ENCODE results near the gene IP6K1.
"Not testable (repeated sequence)": the region's sequence is repeated elsewhere in the genome, so short reads cannot be mapped to it uniquely, and the experiment has no call there.

IP6K1 gene

DNA sequence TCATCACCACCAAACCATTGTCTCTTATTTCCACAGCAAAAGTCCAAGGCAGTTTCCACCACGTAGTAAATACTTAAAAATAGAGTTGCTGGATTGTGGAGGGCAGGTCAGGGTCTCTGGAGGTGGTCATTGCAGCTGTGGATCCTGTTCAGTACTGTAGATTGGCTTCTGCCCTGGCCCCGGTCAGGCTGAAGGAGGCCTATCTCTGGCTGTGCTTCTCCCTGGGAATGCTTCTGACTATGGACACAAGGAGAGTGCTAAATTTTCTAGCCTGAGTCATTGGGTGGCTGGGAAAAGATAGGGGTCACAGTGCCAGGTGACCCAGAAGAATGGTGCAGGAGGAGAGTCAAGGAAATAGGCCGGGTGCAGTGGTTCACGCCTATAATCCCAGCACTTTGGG is 36.3 kb downstream of the IP6K1 start:
- H2AFZ ChIP-seq (ENCODE audit: low read length), result no peak overlapping the region
- H3K4me3 ChIP-seq (ENCODE audit: low read depth, low read length, poor library complexity, severe bottlenecking), result no peak overlapping the region
- peaks cover 8% of the 10 kb centered on the region; the same call in 1 of the 2 replicates for H3K36me3 ChIP-seq (ENCODE audit: insufficient read depth, low read length)
- no peaks in the 10 kb centered on the region for H3F3A ChIP-seq (ENCODE audit: insufficient read depth, low read length)
- H3K4me1 ChIP-seq (ENCODE audit: insufficient read depth, low read length, severe bottlenecking), result no peaks in the 10 kb centered on the region
- H4K20me1 ChIP-seq (ENCODE audit: insufficient read depth, low read length), result no peaks in the 10 kb centered on the region
- no peaks in the 10 kb centered on the region for H3K9me2 ChIP-seq (ENCODE audit: low read depth, low read length)
- peaks cover 5% of the 10 kb centered on the region for H3K79me2 ChIP-seq (ENCODE audit: insufficient read depth, low read length)
- TF ChIP-seq EZH2 (IDR thresholded peaks at IDR 0.05; ENCODE audit: borderline replicate concordance, low read length), result no peak
- TF ChIP-seq CTCF (IDR thresholded peaks at IDR 0.05; ENCODE audit: low read length), result no peak
- no peaks in the 10 kb centered on the region for H3K9me3 ChIP-seq (ENCODE audit: low read length)
- no peak overlapping the region for H3K9ac ChIP-seq (ENCODE audit: low read length)
- no peak overlapping the region for H3K27ac ChIP-seq (ENCODE audit: low read depth, low read length, poor library complexity, severe bottlenecking)
- H3K4me2 ChIP-seq (ENCODE audit: low read length), result no peak overlapping the region
- H3K27me3 ChIP-seq (ENCODE audit: insufficient read depth, low read length), result no peaks in the 10 kb centered on the region

DNA sequence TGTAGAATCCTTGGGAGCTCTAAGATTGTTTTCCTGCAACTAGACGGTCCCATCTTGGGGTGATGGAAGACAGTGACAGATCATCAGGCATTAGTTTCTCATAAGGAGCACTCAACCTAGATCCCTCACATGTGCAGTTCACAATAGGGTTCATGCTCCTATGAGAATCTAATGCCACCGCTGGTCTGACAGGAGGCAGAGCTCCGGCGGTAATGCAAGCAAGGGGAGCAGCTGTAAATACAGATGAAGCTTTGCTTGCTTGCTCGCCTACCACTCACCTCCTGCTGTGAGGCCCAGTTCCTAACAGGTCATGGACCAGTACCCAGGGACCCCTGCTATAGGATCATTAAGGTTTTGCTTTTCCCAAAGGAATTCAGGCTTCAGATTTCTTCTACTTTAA is 37.5 kb downstream of the IP6K1 start:
- H3K27me3 ChIP-seq (ENCODE audit: insufficient read depth, low read length); H3K79me2 ChIP-seq (ENCODE audit: insufficient read depth, low read length): not testable (repeated sequence)

GRCh38 chr3:49747792-49748480 is 38.4 kb downstream of the IP6K1 start:
- TF ChIP-seq CTCF (IDR thresholded peaks at IDR 0.05; ENCODE audit: low read length) (no peak), EZH2 (IDR thresholded peaks at IDR 0.05; ENCODE audit: borderline replicate concordance, low read length) (no peak)
- no peak overlapping the region for H3K4me3 ChIP-seq (ENCODE audit: low read depth, low read length, poor library complexity, severe bottlenecking)
- no peaks in the 10 kb centered on the region for H3K9me2 ChIP-seq (ENCODE audit: low read depth, low read length)
- no peaks in the 10 kb centered on the region for H3K27me3 ChIP-seq (ENCODE audit: insufficient read depth, low read length)
- H3F3A ChIP-seq (ENCODE audit: insufficient read depth, low read length), result no peaks in the 10 kb centered on the region
- no peak overlapping the region for H2AFZ ChIP-seq (ENCODE audit: low read length)
- H3K27ac ChIP-seq (ENCODE audit: low read depth, low read length, poor library complexity, severe bottlenecking), result no peak overlapping the region
- H3K4me1 ChIP-seq (ENCODE audit: insufficient read depth, low read length, severe bottlenecking), result no peaks in the 10 kb centered on the region
- H3K9me3 ChIP-seq (ENCODE audit: low read length), result no peaks in the 10 kb centered on the region
- no peak overlapping the region for H3K4me2 ChIP-seq (ENCODE audit: low read length)
- peaks cover 8% of the 10 kb centered on the region; the same call in 1 of the 2 replicates for H3K36me3 ChIP-seq (ENCODE audit: insufficient read depth, low read length)
- no peaks in the 10 kb centered on the region for H3K79me2 ChIP-seq (ENCODE audit: insufficient read depth, low read length)
- H4K20me1 ChIP-seq (ENCODE audit: insufficient read depth, low read length), result no peaks in the 10 kb centered on the region
- no peak overlapping the region for H3K9ac ChIP-seq (ENCODE audit: low read length)

More for the DNA sequence above, 37.5 kb downstream of the IP6K1 start:
- H3K4me1 ChIP-seq (ENCODE audit: insufficient read depth, low read length, severe bottlenecking); H2AFZ ChIP-seq (ENCODE audit: low read length); H3K9me3 ChIP-seq (ENCODE audit: low read length); H3K9ac ChIP-seq (ENCODE audit: low read length); H3K9me2 ChIP-seq (ENCODE audit: low read depth, low read length); H3F3A ChIP-seq (ENCODE audit: insufficient read depth, low read length); H4K20me1 ChIP-seq (ENCODE audit: insufficient read depth, low read length); H3K4me2 ChIP-seq (ENCODE audit: low read length); H3K4me3 ChIP-seq (ENCODE audit: low read depth, low read length, poor library complexity, severe bottlenecking); H3K27ac ChIP-seq (ENCODE audit: low read depth, low read length, poor library complexity, severe bottlenecking); H3K36me3 ChIP-seq (ENCODE audit: insufficient read depth, low read length): not testable (repeated sequence)

DNA sequence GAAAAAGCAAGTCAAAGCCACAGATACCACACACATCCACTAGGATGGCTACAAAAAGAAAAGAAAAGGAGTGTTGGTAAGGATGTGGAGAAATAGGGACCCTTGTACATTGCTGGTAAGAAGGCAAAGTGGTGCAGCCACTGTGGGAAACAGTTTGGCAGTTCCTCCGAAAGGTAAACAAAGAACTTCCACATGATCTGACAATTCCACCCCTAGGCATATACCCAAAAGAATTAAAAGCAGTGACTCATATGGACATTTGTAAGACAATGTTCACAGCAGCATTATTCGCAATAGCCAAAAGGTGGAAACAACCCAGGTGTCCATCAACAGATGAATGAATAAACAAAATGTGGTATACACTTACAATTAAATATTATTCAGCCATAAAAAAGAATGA is 40.4 kb downstream of the IP6K1 start:
- Histone ChIP-seq H2AFZ (ENCODE audit: low read length) (no peak overlapping the region), H3K4me2 (ENCODE audit: low read length) (no peak overlapping the region), H3K27ac (ENCODE audit: low read depth, low read length, poor library complexity, severe bottlenecking) (no peak overlapping the region), H3K4me1 (ENCODE audit: insufficient read depth, low read length, severe bottlenecking) (no peaks in the 10 kb centered on the region), H3K9me2 (ENCODE audit: low read depth, low read length) (no peaks in the 10 kb centered on the region), H3K27me3 (ENCODE audit: insufficient read depth, low read length) (no peaks in the 10 kb centered on the region), H3F3A (ENCODE audit: insufficient read depth, low read length) (no peaks in the 10 kb centered on the region), H3K4me3 (ENCODE audit: low read depth, low read length, poor library complexity, severe bottlenecking) (no peak overlapping the region), H3K9ac (ENCODE audit: low read length) (no peak overlapping the region), H3K9me3 (ENCODE audit: low read length) (no peaks in the 10 kb centered on the region), H3K36me3 (ENCODE audit: insufficient read depth, low read length) (peaks cover 11% of the 10 kb centered on the region; the same call in 1 of the 2 replicates), H4K20me1 (ENCODE audit: insufficient read depth, low read length) (no peaks in the 10 kb centered on the region), H3K79me2 (ENCODE audit: insufficient read depth, low read length) (no peaks in the 10 kb centered on the region)
- no peak for TF ChIP-seq EZH2 (IDR thresholded peaks at IDR 0.05; ENCODE audit: borderline replicate concordance, low read length)
- no peak for TF ChIP-seq CTCF (IDR thresholded peaks at IDR 0.05; ENCODE audit: low read length)

Data from OCI-LY1 (cell line).